HG02798 (cell line): ENCODE results near the gene SPATA24.
"Not testable (repeated sequence)": the region's sequence is repeated elsewhere in the genome, so short reads cannot be mapped to it uniquely, and the experiment has no call there.

ENCODE experiments used
- ATAC-seq: cut with Tn5 transposase; IDR thresholded peaks from one replicate; pipeline ENCODE4 v1.9.1; 2021; ENCODE audit warnings: mild to moderate bottlenecking; ENCODE audit not compliant: unreplicated experiment, poor library complexity

SPATA24 gene

GRCh38 chr5:139417214-139417613 is 13.3 kb upstream of the SPATA24 start:
- ATAC-seq: no peak

GRCh38 chr5:139416651-139417050 is 12.8 kb upstream of the SPATA24 start:
- ATAC-seq: no peak

GRCh38 chr5:139415869-139416268 is 12.0 kb upstream of the SPATA24 start:
- ATAC-seq: no peak

- no peak for ATAC-seq
Measured at GRCh38 chr5:139415221-139415861, 11.5 kb upstream of the SPATA24 start.

GRCh38 chr5:139414581-139415130 is 10.8 kb upstream of the SPATA24 start:
- peak; percentile 7 for ATAC-seq

GRCh38 chr5:139413963-139414362 is 10.1 kb upstream of the SPATA24 start:
- peak; percentile 59 for ATAC-seq

GRCh38 chr5:139413153-139413552 is 9.3 kb upstream of the SPATA24 start:
- no peak for ATAC-seq

GRCh38 chr5:139410993-139411828 is 7.3 kb upstream of the SPATA24 start:
- no peak for ATAC-seq

GRCh38 chr5:139410121-139410992 is 6.5 kb upstream of the SPATA24 start:
- ATAC-seq: no peak

- ATAC-seq: not testable (repeated sequence)
Measured at GRCh38 chr5:139409116-139409515, 5.2 kb upstream of the SPATA24 start.

GRCh38 chr5:139408191-139408590 is 4.3 kb upstream of the SPATA24 start:
- ATAC-seq: no peak

- no peak for ATAC-seq
Measured at GRCh38 chr5:139407517-139407916, 3.6 kb upstream of the SPATA24 start.

GRCh38 chr5:139406963-139407362 is 3.1 kb upstream of the SPATA24 start:
- ATAC-seq: no peak

GRCh38 chr5:139404484-139404840 is 573 bp upstream of the SPATA24 start:
- no peak for ATAC-seq

GRCh38 chr5:139403418-139403786 is 487 bp downstream of the SPATA24 start:
- no peak for ATAC-seq

- ATAC-seq: no peak
Measured at GRCh38 chr5:139402561-139403158, 1.2 kb downstream of the SPATA24 start.

- ATAC-seq: no peak
Measured at GRCh38 chr5:139401546-139401945, 2.3 kb downstream of the SPATA24 start.

- ATAC-seq: peak; percentile 33
Measured at GRCh38 chr5:139399501-139400121, 4.3 kb downstream of the SPATA24 start.

GRCh38 chr5:139397921-139398320 is 6.0 kb downstream of the SPATA24 start:
- no peak for ATAC-seq

GRCh38 chr5:139396691-139397090 is 7.2 kb downstream of the SPATA24 start:
- ATAC-seq: no peak
